Trophoblast cell (in vitro differentiated cells and primary cell): ENCODE data around the gene AIMP1.

Source experiments
- DNase-seq, 2 donors: peaks; one replicate each; pipeline ENCODE4 v3.0.0-alpha.2; 2016
- H2AFZ ChIP-seq: 2 replicates; pipeline ENCODE4 v1.6.1; 2013; ENCODE audit warnings: low read length, moderate library complexity, mild to moderate bottlenecking; ENCODE audit not compliant: insufficient read depth, poor library complexity
- H2AK5ac ChIP-seq: 2 replicates; pipeline ENCODE4 v1.6.1; 2013; ENCODE audit warnings: mild to moderate bottlenecking, low read length
- H2BK120ac ChIP-seq: 2 replicates; pipeline ENCODE4 v1.6.1; 2013; ENCODE audit warnings: low read length, mild to moderate bottlenecking, moderate library complexity; ENCODE audit not compliant: insufficient read depth, poor library complexity
- H2BK12ac ChIP-seq: 2 replicates; pipeline ENCODE4 v1.6.1; 2013; ENCODE audit warnings: mild to moderate bottlenecking, low read length, moderate library complexity
- H2BK5ac ChIP-seq: 2 replicates; pipeline ENCODE4 v1.6.1; 2013; ENCODE audit warnings: low read length, low read depth, moderate library complexity, mild to moderate bottlenecking; ENCODE audit not compliant: poor library complexity
- H3K14ac ChIP-seq: 2 replicates; pipeline ENCODE4 v1.6.1; 2013; ENCODE audit warnings: mild to moderate bottlenecking, low read length
- H3K18ac ChIP-seq: 2 replicates; pipeline ENCODE4 v1.6.1; 2013; ENCODE audit warnings: mild to moderate bottlenecking, low read length
- H3K23ac ChIP-seq: 2 replicates; pipeline ENCODE4 v1.6.1; 2013; ENCODE audit warnings: low read length
- H3K27ac ChIP-seq: 2 replicates; pipeline ENCODE4 v1.5.1; 2013; ENCODE audit warnings: low read depth, mild to moderate bottlenecking, inconsistent platforms, low read length, moderate library complexity
- H3K27me3 ChIP-seq: 2 replicates; pipeline ENCODE4 v1.6.1; 2013; ENCODE audit warnings: inconsistent platforms, mild to moderate bottlenecking, low read length, moderate library complexity; ENCODE audit not compliant: insufficient read depth
- H3K36me3 ChIP-seq, 2 experiments: 1 replicate in 1 of 2; 2 replicates in 1 of 2; pipeline ENCODE4 v1.6.1; 2013; ENCODE audit warnings: low read length in 2 of 2, mild to moderate bottlenecking in 2 of 2, moderate library complexity in 1 of 2; ENCODE audit not compliant: insufficient read depth in 2 of 2, control insufficient read depth in 1 of 2
- H3K4ac ChIP-seq: 2 replicates; pipeline ENCODE4 v1.6.1; 2013; ENCODE audit warnings: low read depth, mild to moderate bottlenecking, low read length, moderate library complexity
- H3K4me1 ChIP-seq, 2 experiments: 1 replicate in 1 of 2; 2 replicates in 1 of 2; pipeline ENCODE4 v1.6.1; 2013; ENCODE audit warnings: low read length in 2 of 2, mild to moderate bottlenecking in 2 of 2, moderate library complexity in 1 of 2; ENCODE audit not compliant: insufficient read depth in 2 of 2, control insufficient read depth in 1 of 2
- H3K4me2 ChIP-seq: 2 replicates; pipeline ENCODE4 v1.6.1; 2013; ENCODE audit warnings: inconsistent platforms, mild to moderate bottlenecking, low read length, moderate library complexity
- H3K4me3 ChIP-seq: 2 replicates; pipeline ENCODE4 v1.5.1; 2013; ENCODE audit warnings: mild to moderate bottlenecking, low read depth, low read length, inconsistent platforms
- H3K79me1 ChIP-seq: one replicate; pipeline ENCODE4 v1.6.1; 2013; ENCODE audit warnings: low read length
- H3K79me2 ChIP-seq: 2 replicates; pipeline ENCODE4 v1.6.1; 2013; ENCODE audit warnings: low read length, mild to moderate bottlenecking; ENCODE audit not compliant: control insufficient read depth, insufficient read depth, poor library complexity
- H3K9ac ChIP-seq: 2 replicates; pipeline ENCODE4 v1.6.1; 2013; ENCODE audit warnings: mild to moderate bottlenecking, low read length
- H3K9me3 ChIP-seq: 2 replicates; pipeline ENCODE4 v1.6.1; 2013; ENCODE audit warnings: low read depth, mild to moderate bottlenecking, control low read depth, inconsistent platforms, low read length; ENCODE audit not compliant: insufficient read depth
- H4K12ac ChIP-seq: 2 replicates; pipeline ENCODE4 v1.6.1; 2013; ENCODE audit warnings: low read depth, mild to moderate bottlenecking, low read length, moderate library complexity
- H4K8ac ChIP-seq: 2 replicates; pipeline ENCODE4 v1.6.1; 2013; ENCODE audit warnings: low read depth, mild to moderate bottlenecking, low read length, moderate library complexity
- H4K91ac ChIP-seq: one replicate; pipeline ENCODE4 v1.6.1; 2013; ENCODE audit warnings: low read depth, mild to moderate bottlenecking, low read length, moderate library complexity
- WGBS: extraction: QIAGEN DNeasy Blood & Tissue Kit; methylation state at CpG from one replicate; pipeline ENCODE4 v1.1.7; 2013; ENCODE audit warnings: missing lambda C conversion rate; ENCODE audit not compliant: insufficient read length, insufficient coverage; ENCODE audit errors: extremely low coverage; 5-methylcytosine and 5-hydroxymethylcytosine counted together

The AIMP1 gene

GRCh38 chr4:106373026-106373425, 56.7 kb downstream of the AIMP1 start:
- WGBS, result no CpG with 5 or more reads among the region's 3 CpGs

GRCh38 chr4:106380179-106380578, 63.8 kb downstream of the AIMP1 start:
- H3K4ac ChIP-seq, result no peak overlapping the region
- no peak overlapping the region for H2AK5ac ChIP-seq

More at GRCh38 chr4:106373026-106373425, 56.7 kb downstream of the AIMP1 start:
- no peaks in the 10 kb centered on the region for H3K79me2 ChIP-seq
- no peak for DNase-seq
- no peak overlapping the region for H3K4ac ChIP-seq
- H2BK5ac ChIP-seq, result no peak overlapping the region
- no peaks in the 10 kb centered on the region for H3K27me3 ChIP-seq
- no peaks in the 10 kb centered on the region for H3K9me3 ChIP-seq
- no peak overlapping the region for H3K9ac ChIP-seq
- H3K4me1 ChIP-seq, result no peaks in the 10 kb centered on the region
- H3K4me3 ChIP-seq, result no peak overlapping the region
- no peak overlapping the region for H3K23ac ChIP-seq
- no peaks in the 10 kb centered on the region for H3K79me1 ChIP-seq
- no peak overlapping the region for H4K12ac ChIP-seq
- H2AK5ac ChIP-seq, result no peak overlapping the region
- no peak overlapping the region for H2BK120ac ChIP-seq
- no peak overlapping the region for H2AFZ ChIP-seq
- no peak overlapping the region for H3K18ac ChIP-seq
- H3K36me3 ChIP-seq, result no peaks in the 10 kb centered on the region
- no peak overlapping the region for H4K8ac ChIP-seq
- H4K91ac ChIP-seq, result no peak overlapping the region
- no peak overlapping the region for H3K27ac ChIP-seq
- H2BK12ac ChIP-seq, result no peak overlapping the region
- no peak overlapping the region for H3K4me2 ChIP-seq
- H3K14ac ChIP-seq, result no peak overlapping the region

GRCh38 chr4:106384878-106385277, 68.5 kb downstream of the AIMP1 start:
- H3K36me3 ChIP-seq, result no peaks in the 10 kb centered on the region
- WGBS, result no CpG with 5 or more reads among the region's 3 CpGs
- H2AK5ac ChIP-seq, result no peak overlapping the region
- H3K79me1 ChIP-seq, result no peaks in the 10 kb centered on the region
- H3K4me1 ChIP-seq, result no peaks in the 10 kb centered on the region
- H4K8ac ChIP-seq, result no peak overlapping the region
- H2AFZ ChIP-seq, result no peak overlapping the region
- H2BK5ac ChIP-seq, result no peak overlapping the region
- H2BK12ac ChIP-seq, result no peak overlapping the region
- H4K12ac ChIP-seq, result no peak overlapping the region
- H3K4me2 ChIP-seq, result no peak overlapping the region
- no peak overlapping the region for H3K14ac ChIP-seq
- no peak overlapping the region for H3K23ac ChIP-seq
- H3K79me2 ChIP-seq, result no peaks in the 10 kb centered on the region
- no peak overlapping the region for H3K4me3 ChIP-seq
- no peak overlapping the region for H3K4ac ChIP-seq
- no peak for DNase-seq
- H3K9me3 ChIP-seq, result peaks cover 3% of the 10 kb centered on the region
- H2BK120ac ChIP-seq, result no peak overlapping the region
- H3K18ac ChIP-seq, result no peak overlapping the region
- H3K27me3 ChIP-seq, result no peaks in the 10 kb centered on the region
- no peak overlapping the region for H4K91ac ChIP-seq
- no peak overlapping the region for H3K9ac ChIP-seq
- no peak overlapping the region for H3K27ac ChIP-seq

More at GRCh38 chr4:106380179-106380578, 63.8 kb downstream of the AIMP1 start:
- no peak overlapping the region for H4K12ac ChIP-seq
- no peak overlapping the region for H3K18ac ChIP-seq
- H3K4me1 ChIP-seq, result no peaks in the 10 kb centered on the region
- no peak overlapping the region for H3K9ac ChIP-seq
- H3K27me3 ChIP-seq, result no peaks in the 10 kb centered on the region
- no peak overlapping the region for H4K8ac ChIP-seq
- H3K36me3 ChIP-seq, result no peaks in the 10 kb centered on the region
- no peak overlapping the region for H2BK120ac ChIP-seq
- H2BK5ac ChIP-seq, result no peak overlapping the region
- H3K79me2 ChIP-seq, result no peaks in the 10 kb centered on the region
- DNase-seq, result no peak
- H3K79me1 ChIP-seq, result no peaks in the 10 kb centered on the region
- H3K23ac ChIP-seq, result no peak overlapping the region
- H2BK12ac ChIP-seq, result no peak overlapping the region
- no peak overlapping the region for H4K91ac ChIP-seq
- no peak overlapping the region for H3K4me3 ChIP-seq
- no peaks in the 10 kb centered on the region for H3K9me3 ChIP-seq
- no peak overlapping the region for H3K4me2 ChIP-seq
- no peak overlapping the region for H2AFZ ChIP-seq
- H3K14ac ChIP-seq, result no peak overlapping the region
- no peak overlapping the region for H3K27ac ChIP-seq

GRCh38 chr4:106385853-106386393, 69.6 kb downstream of the AIMP1 start:
- no peak overlapping the region for H3K4ac ChIP-seq
- no peak overlapping the region for H3K27ac ChIP-seq
- H3K23ac ChIP-seq, result no peak overlapping the region
- no peak overlapping the region for H3K14ac ChIP-seq
- H2BK5ac ChIP-seq, result no peak overlapping the region
- no peak overlapping the region for H3K9ac ChIP-seq
- H2AFZ ChIP-seq, result no peak overlapping the region
- no CpG with 5 or more reads among the region's 6 CpGs for whole genome bisulfite sequencing
- no peak overlapping the region for H2BK120ac ChIP-seq
- H3K79me1 ChIP-seq, result no peaks in the 10 kb centered on the region
- H3K9me3 ChIP-seq, result peaks cover 3% of the 10 kb centered on the region
- H3K36me3 ChIP-seq, result no peaks in the 10 kb centered on the region
- no peaks in the 10 kb centered on the region for H3K27me3 ChIP-seq
- H3K18ac ChIP-seq, result no peak overlapping the region
- no peak overlapping the region for H3K4me2 ChIP-seq
- no peak for DNase-seq
- H2BK12ac ChIP-seq, result no peak overlapping the region
- no peak overlapping the region for H4K8ac ChIP-seq
- no peak overlapping the region for H2AK5ac ChIP-seq
- H3K4me1 ChIP-seq, result no peaks in the 10 kb centered on the region
- no peak overlapping the region for H4K91ac ChIP-seq
- H3K4me3 ChIP-seq, result no peak overlapping the region
- H4K12ac ChIP-seq, result no peak overlapping the region
- no peaks in the 10 kb centered on the region for H3K79me2 ChIP-seq
